H9 (cell line): ENCODE results near the gene ZGLP1. TPM values are rescaled to one million over a fixed set of nuclear protein-coding genes. Genes with fewer than 3 reads are reported as not detected.

ENCODE experiments used
- DNase-seq: peaks from one replicate; pipeline ENCODE4 v3.0.0-alpha.2; 2017
- H2AFZ ChIP-seq: one replicate; pipeline ENCODE4 v1.6.1; 2013; ENCODE audit warnings: mild to moderate bottlenecking, low read length, control low read depth, moderate library complexity
- H2AK5ac ChIP-seq: 2 replicates; pipeline ENCODE4 v1.6.1; 2013; ENCODE audit warnings: low read length, control low read depth, mixed read lengths; ENCODE audit not compliant: insufficient read length
- H2BK120ac ChIP-seq: one replicate; pipeline ENCODE4 v1.6.1; 2013; ENCODE audit warnings: low read depth, mild to moderate bottlenecking, low read length, control low read depth, inconsistent platforms; ENCODE audit not compliant: poor library complexity, severe bottlenecking
- H2BK12ac ChIP-seq: 2 replicates; pipeline ENCODE4 v1.6.1; 2013; ENCODE audit warnings: low read length, control low read depth, mixed read lengths, low read depth; ENCODE audit not compliant: insufficient read length
- H2BK15ac ChIP-seq: 2 replicates; pipeline ENCODE4 v1.6.1; 2013; ENCODE audit warnings: low read depth, low read length, control low read depth
- H2BK20ac ChIP-seq: one replicate; pipeline ENCODE4 v1.6.1; 2013; ENCODE audit warnings: low read depth, mild to moderate bottlenecking, low read length, control low read depth, inconsistent platforms; ENCODE audit not compliant: poor library complexity, severe bottlenecking
- H2BK5ac ChIP-seq: 2 replicates; pipeline ENCODE4 v1.6.1; 2013; ENCODE audit warnings: low read length, control low read depth, mixed read lengths; ENCODE audit not compliant: insufficient read length
- H3K14ac ChIP-seq: 2 replicates; pipeline ENCODE4 v1.6.1; 2013; ENCODE audit warnings: low read length, control low read depth; ENCODE audit not compliant: insufficient read depth
- H3K18ac ChIP-seq: 2 replicates; pipeline ENCODE4 v1.6.1; 2013; ENCODE audit warnings: low read depth, mild to moderate bottlenecking, mixed read lengths, low read length, control low read depth; ENCODE audit not compliant: insufficient read length
- H3K23ac ChIP-seq: 2 replicates; pipeline ENCODE4 v1.6.1; 2013; ENCODE audit warnings: low read length, control low read depth, mixed read lengths, low read depth; ENCODE audit not compliant: insufficient read length
- H3K23me2 ChIP-seq: 2 replicates; pipeline ENCODE4 v1.6.1; 2013; ENCODE audit warnings: low read depth, mild to moderate bottlenecking, mixed read lengths, low read length, control low read depth; ENCODE audit not compliant: insufficient read length, poor library complexity, severe bottlenecking
- H3K27ac ChIP-seq: 2 replicates; pipeline ENCODE4 v1.5.1; 2013; ENCODE audit warnings: low read length, control low read depth, mixed read lengths, low read depth; ENCODE audit not compliant: insufficient read length
- H3K27me3 ChIP-seq: 2 replicates; pipeline ENCODE4 v1.6.1; 2013; ENCODE audit warnings: low read length, control low read depth, inconsistent platforms; ENCODE audit not compliant: insufficient read depth
- H3K4ac ChIP-seq: 2 replicates; pipeline ENCODE4 v1.6.1; 2013; ENCODE audit warnings: low read depth, mild to moderate bottlenecking, control low read depth, inconsistent platforms, low read length, moderate library complexity
- H3K4me1 ChIP-seq: 2 replicates; pipeline ENCODE4 v1.6.1; 2013; ENCODE audit warnings: low read length, control low read depth, inconsistent platforms; ENCODE audit not compliant: insufficient read depth
- H3K4me2 ChIP-seq: 2 replicates; pipeline ENCODE4 v1.6.1; 2013; ENCODE audit warnings: low read length, control low read depth, mixed read lengths; ENCODE audit not compliant: insufficient read length, insufficient read depth
- H3K56ac ChIP-seq: 2 replicates; pipeline ENCODE4 v1.6.1; 2013; ENCODE audit warnings: low read depth, mild to moderate bottlenecking, mixed read lengths, low read length, control low read depth; ENCODE audit not compliant: insufficient read length
- H3K79me1 ChIP-seq: 2 replicates; pipeline ENCODE4 v1.6.1; 2013; ENCODE audit warnings: low read depth, mild to moderate bottlenecking, moderate library complexity, low read length, control low read depth, inconsistent platforms; ENCODE audit not compliant: insufficient read depth, poor library complexity, severe bottlenecking
- H3K79me2 ChIP-seq: 2 replicates; pipeline ENCODE4 v1.6.1; 2013; ENCODE audit warnings: low read length, control low read depth, inconsistent platforms; ENCODE audit not compliant: insufficient read depth
- H3K9ac ChIP-seq: 2 replicates; pipeline ENCODE4 v1.6.1; 2013; ENCODE audit warnings: low read length, control low read depth, mixed read lengths; ENCODE audit not compliant: insufficient read length; ENCODE audit errors: extremely low read depth
- H3K9me3 ChIP-seq: one replicate; pipeline ENCODE4 v1.6.1; 2013; ENCODE audit warnings: low read depth, low read length, inconsistent platforms; ENCODE audit not compliant: control insufficient read depth
- H3T11ph ChIP-seq: one replicate; pipeline ENCODE4 v1.6.1; 2013; ENCODE audit warnings: mild to moderate bottlenecking, low read length, control low read depth, inconsistent platforms
- H4K20me1 ChIP-seq: one replicate; pipeline ENCODE4 v1.6.1; 2013; ENCODE audit not compliant: control insufficient read depth, insufficient read length, insufficient read depth
- H4K5ac ChIP-seq: 2 replicates; pipeline ENCODE4 v1.6.1; 2013; ENCODE audit warnings: low read depth, mild to moderate bottlenecking, mixed read lengths, low read length, control low read depth; ENCODE audit not compliant: insufficient read length
- H4K8ac ChIP-seq: replicated peaks from 2 replicates; pipeline ENCODE4 v1.6.1; 2013; ENCODE audit warnings: low read length, control low read depth, mixed read lengths, low read depth; ENCODE audit not compliant: insufficient read length
- H4K91ac ChIP-seq: 2 replicates; pipeline ENCODE4 v1.6.1; 2013; ENCODE audit warnings: low read depth, mild to moderate bottlenecking, moderate library complexity, mixed read lengths, low read length, control low read depth; ENCODE audit not compliant: insufficient read length
- H3K27ac Mint-ChIP-seq, 3 experiments: 2 replicates in 2 of 3; 3 replicates in 1 of 3; pipeline ENCODE4 v1.8.0; 2020 to 2021; ENCODE audit warnings: mixed read lengths in 3 of 3, mild to moderate bottlenecking in 1 of 3, moderate library complexity in 1 of 3
- H3K27me3 Mint-ChIP-seq: 2 replicates; pipeline ENCODE4 v1.8.0; 2021; ENCODE audit warnings: low read depth, mild to moderate bottlenecking, moderate library complexity, mixed read lengths
- H3K36me3 Mint-ChIP-seq, 3 experiments: 2 replicates in 2 of 3; 3 replicates in 1 of 3; pipeline ENCODE4 v1.8.0; 2020 to 2021; ENCODE audit warnings: low read depth in 3 of 3, mixed read lengths in 3 of 3; ENCODE audit not compliant: insufficient read depth in 1 of 3
- H3K4me1 Mint-ChIP-seq, 2 experiments: 2 replicates each; pipeline ENCODE4 v1.8.0; 2020; ENCODE audit warnings: mixed read lengths in 2 of 2
- H3K4me3 Mint-ChIP-seq, 2 experiments: 2 replicates in 1 of 2; 3 replicates in 1 of 2; pipeline ENCODE4 v1.8.0; 2020 to 2021; ENCODE audit warnings: mild to moderate bottlenecking in 2 of 2, mixed read lengths in 2 of 2, moderate library complexity in 1 of 2
- H3K9me3 Mint-ChIP-seq, 2 experiments: 2 replicates in 1 of 2; 3 replicates in 1 of 2; pipeline ENCODE4 v1.8.0; 2020; ENCODE audit warnings: mild to moderate bottlenecking in 2 of 2, mixed read lengths in 2 of 2, moderate library complexity in 1 of 2
- WGBS: extraction: QIAGEN DNeasy Blood & Tissue Kit; methylation state at CpG from one replicate; pipeline ENCODE4 v1.1.7; 2013; ENCODE audit warnings: missing lambda C conversion rate, low lambda C conversion rate, mixed read lengths; ENCODE audit not compliant: insufficient read length; ENCODE audit errors: extremely low coverage; 5-methylcytosine and 5-hydroxymethylcytosine counted together
- total RNA-seq: library from RNA; stranded (reverse); gene quantifications from 2 replicates; pipeline ENCODE4 v1.2.1, GENCODE V29; 2021
- TF ChIP-seq, protein P1 (sequence below): fragments of 200-600 bp; sonication (generic); conservative IDR thresholded peaks from 3 replicates; pipeline ENCODE4 v1.8.0; 2021; ENCODE audit warnings: antibody characterized with exemption, mild to moderate bottlenecking

ZGLP1 gene
- total RNA-seq, 1 experiment from 2014 or later, result 6.9 TPM

DNA sequence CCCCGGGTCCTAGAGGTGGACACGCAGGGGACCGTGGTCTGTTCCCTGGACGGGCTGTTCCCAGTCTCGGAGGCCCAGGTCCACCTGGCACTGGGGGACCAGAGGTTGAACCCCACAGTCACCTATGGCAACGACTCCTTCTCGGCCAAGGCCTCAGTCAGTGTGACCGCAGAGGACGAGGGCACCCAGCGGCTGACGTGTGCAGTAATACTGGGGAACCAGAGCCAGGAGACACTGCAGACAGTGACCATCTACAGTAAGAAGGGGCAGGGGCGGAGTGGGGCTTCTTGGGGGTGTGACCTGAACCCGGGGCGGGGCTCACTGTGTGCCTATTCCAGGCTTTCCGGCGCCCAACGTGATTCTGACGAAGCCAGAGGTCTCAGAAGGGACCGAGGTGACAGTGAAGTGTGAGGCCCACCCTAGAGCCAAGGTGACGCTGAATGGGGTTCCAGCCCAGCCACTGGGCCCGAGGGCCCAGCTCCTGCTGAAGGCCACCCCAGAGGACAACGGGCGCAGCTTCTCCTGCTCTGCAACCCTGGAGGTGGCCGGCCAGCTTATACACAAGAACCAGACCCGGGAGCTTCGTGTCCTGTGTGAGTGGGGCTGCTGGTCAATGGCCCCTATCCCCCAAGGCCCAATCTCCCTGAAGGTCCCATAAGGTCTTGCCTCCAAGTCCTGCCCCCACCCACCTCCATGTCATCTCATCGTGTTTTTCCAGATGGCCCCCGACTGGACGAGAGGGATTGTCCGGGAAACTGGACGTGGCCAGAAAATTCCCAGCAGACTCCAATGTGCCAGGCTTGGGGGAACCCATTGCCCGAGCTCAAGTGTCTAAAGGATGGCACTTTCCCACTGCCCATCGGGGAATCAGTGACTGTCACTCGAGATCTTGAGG lies 25.3 kb downstream of the ZGLP1 start:
- no peak overlapping the region for H3K4me2 ChIP-seq
- no peak for DNase-seq
- peaks cover 43% of the 10 kb centered on the region for H3K27me3 Mint-ChIP-seq

More for the DNA sequence above, 25.3 kb downstream of the ZGLP1 start:
- Histone ChIP-seq H3K4ac (no peak overlapping the region), H4K20me1 (no peaks in the 10 kb centered on the region), H2BK120ac (no peak overlapping the region), H4K5ac (no peak overlapping the region), H3K9me3 (no peaks in the 10 kb centered on the region), H4K8ac (no peak overlapping the region), H3K18ac (no peak overlapping the region), H2AFZ (no peak overlapping the region), H2AK5ac (no peak overlapping the region), H3K79me1 (no peaks in the 10 kb centered on the region), H2BK15ac (no peak overlapping the region), H3K23me2 (peaks cover 14% of the 10 kb centered on the region), H3K79me2 (no peaks in the 10 kb centered on the region), H3K4me1 (no peaks in the 10 kb centered on the region), H3K14ac (no peak overlapping the region), H3K27ac (no peak overlapping the region), H2BK5ac (no peak overlapping the region), H2BK20ac (no peak overlapping the region), H3K27me3 (peaks cover 10% of the 10 kb centered on the region; the same call in 1 of the 2 replicates), H4K91ac (no peak overlapping the region), H3K9ac (no peak overlapping the region), H3K23ac (no peak overlapping the region), H3T11ph (no peak overlapping the region), H3K56ac (no peak overlapping the region), H2BK12ac (no peak overlapping the region)
- Mint-ChIP-seq H3K4me3 (no peak overlapping the region), H3K36me3 (peaks cover 0 to 7% (median 0%) of the 10 kb centered on the region in 3 experiments; a peak in 3 of 7 replicates), H3K4me1 (peaks cover 5 to 27% of the 10 kb centered on the region in 2 experiments; a peak in 3 of 4 replicates), H3K9me3 (peaks cover 0 to 3% of the 10 kb centered on the region in 2 experiments; a peak in 2 of 5 replicates), H3K27ac (peak overlapping the region in 1 of 3 experiments; percentile 94; a peak in 1 of 7 replicates)
- WGBS, result no CpG with 5 or more reads among the region's 34 CpGs
- TF ChIP-seq, protein P1, sequence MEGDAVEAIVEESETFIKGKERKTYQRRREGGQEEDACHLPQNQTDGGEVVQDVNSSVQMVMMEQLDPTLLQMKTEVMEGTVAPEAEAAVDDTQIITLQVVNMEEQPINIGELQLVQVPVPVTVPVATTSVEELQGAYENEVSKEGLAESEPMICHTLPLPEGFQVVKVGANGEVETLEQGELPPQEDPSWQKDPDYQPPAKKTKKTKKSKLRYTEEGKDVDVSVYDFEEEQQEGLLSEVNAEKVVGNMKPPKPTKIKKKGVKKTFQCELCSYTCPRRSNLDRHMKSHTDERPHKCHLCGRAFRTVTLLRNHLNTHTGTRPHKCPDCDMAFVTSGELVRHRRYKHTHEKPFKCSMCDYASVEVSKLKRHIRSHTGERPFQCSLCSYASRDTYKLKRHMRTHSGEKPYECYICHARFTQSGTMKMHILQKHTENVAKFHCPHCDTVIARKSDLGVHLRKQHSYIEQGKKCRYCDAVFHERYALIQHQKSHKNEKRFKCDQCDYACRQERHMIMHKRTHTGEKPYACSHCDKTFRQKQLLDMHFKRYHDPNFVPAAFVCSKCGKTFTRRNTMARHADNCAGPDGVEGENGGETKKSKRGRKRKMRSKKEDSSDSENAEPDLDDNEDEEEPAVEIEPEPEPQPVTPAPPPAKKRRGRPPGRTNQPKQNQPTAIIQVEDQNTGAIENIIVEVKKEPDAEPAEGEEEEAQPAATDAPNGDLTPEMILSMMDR, result no peak
